ENCODE results near the gene PIH1D1. TPM values are rescaled to one million over a fixed set of nuclear protein-coding genes. Genes with fewer than 3 reads are reported as not detected.

Gene PIH1D1
- total RNA-seq, 1 experiment from 2014 or later: 166 TPM

- peaks cover 0 to 3% of the 10 kb centered on the region in 2 experiments; a peak in 2 of 5 replicates for H3K9me3 Mint-ChIP-seq
- peaks cover 0 to 2% (median 0%) of the 10 kb centered on the region in 3 experiments; a peak in 1 of 7 replicates for H3K36me3 Mint-ChIP-seq (ENCODE audit: insufficient read depth in 1 of 3, low read depth in 3 of 3)
- peaks cover 63% of the 10 kb centered on the region for H3K27me3 Mint-ChIP-seq (ENCODE audit: low read depth)
- no peak overlapping the region for H3K27ac Mint-ChIP-seq
- Histone ChIP-seq H3K9me3 (ENCODE audit: control insufficient read depth, low read depth, low read length) (no peaks in the 10 kb centered on the region), H3K4ac (ENCODE audit: low read depth, low read length) (no peak overlapping the region), H4K8ac (replicated peaks; ENCODE audit: insufficient read length, low read depth, low read length) (no peak overlapping the region), H3K27me3 (ENCODE audit: insufficient read depth, low read length) (peaks cover 34% of the 10 kb centered on the region; the same call in 1 of the 2 replicates), H2BK15ac (ENCODE audit: low read depth, low read length) (no peak overlapping the region), H3K4me2 (ENCODE audit: insufficient read depth, insufficient read length, low read length) (peak overlapping the region; percentile 83), H4K20me1 (ENCODE audit: control insufficient read depth, insufficient read depth, insufficient read length) (no peaks in the 10 kb centered on the region), H4K5ac (ENCODE audit: insufficient read length, low read depth, low read length) (no peak overlapping the region), H3K14ac (ENCODE audit: insufficient read depth, low read length) (no peak overlapping the region), H3K23me2 (ENCODE audit: insufficient read length, low read depth, low read length, poor library complexity, severe bottlenecking) (peaks cover 21% of the 10 kb centered on the region), H3K9ac (ENCODE audit: extremely low read depth, insufficient read length, low read length) (no peak overlapping the region), H2AK5ac (ENCODE audit: insufficient read length, low read length) (no peak overlapping the region), H2BK120ac (ENCODE audit: low read depth, low read length, poor library complexity, severe bottlenecking) (no peak overlapping the region), H3K27ac (ENCODE audit: insufficient read length, low read depth, low read length) (no peak overlapping the region), H2AFZ (ENCODE audit: low read length) (no peak overlapping the region), H3K56ac (ENCODE audit: insufficient read length, low read depth, low read length) (no peak overlapping the region), H3K79me2 (ENCODE audit: insufficient read depth, low read length) (no peaks in the 10 kb centered on the region), H3K18ac (ENCODE audit: insufficient read length, low read depth, low read length) (no peak overlapping the region), H3K4me1 (ENCODE audit: insufficient read depth, low read length) (no peaks in the 10 kb centered on the region), H4K91ac (ENCODE audit: insufficient read length, low read depth, low read length) (no peak overlapping the region), H3T11ph (ENCODE audit: low read length) (no peak overlapping the region), H2BK12ac (ENCODE audit: insufficient read length, low read depth, low read length) (no peak overlapping the region), H2BK5ac (ENCODE audit: insufficient read length, low read length) (no peak overlapping the region), H3K79me1 (ENCODE audit: insufficient read depth, low read depth, low read length, poor library complexity, severe bottlenecking) (no peaks in the 10 kb centered on the region), H3K23ac (ENCODE audit: insufficient read length, low read depth, low read length) (no peak overlapping the region), H2BK20ac (ENCODE audit: low read depth, low read length, poor library complexity, severe bottlenecking) (no peak overlapping the region)
- TF ChIP-seq, protein P1, sequence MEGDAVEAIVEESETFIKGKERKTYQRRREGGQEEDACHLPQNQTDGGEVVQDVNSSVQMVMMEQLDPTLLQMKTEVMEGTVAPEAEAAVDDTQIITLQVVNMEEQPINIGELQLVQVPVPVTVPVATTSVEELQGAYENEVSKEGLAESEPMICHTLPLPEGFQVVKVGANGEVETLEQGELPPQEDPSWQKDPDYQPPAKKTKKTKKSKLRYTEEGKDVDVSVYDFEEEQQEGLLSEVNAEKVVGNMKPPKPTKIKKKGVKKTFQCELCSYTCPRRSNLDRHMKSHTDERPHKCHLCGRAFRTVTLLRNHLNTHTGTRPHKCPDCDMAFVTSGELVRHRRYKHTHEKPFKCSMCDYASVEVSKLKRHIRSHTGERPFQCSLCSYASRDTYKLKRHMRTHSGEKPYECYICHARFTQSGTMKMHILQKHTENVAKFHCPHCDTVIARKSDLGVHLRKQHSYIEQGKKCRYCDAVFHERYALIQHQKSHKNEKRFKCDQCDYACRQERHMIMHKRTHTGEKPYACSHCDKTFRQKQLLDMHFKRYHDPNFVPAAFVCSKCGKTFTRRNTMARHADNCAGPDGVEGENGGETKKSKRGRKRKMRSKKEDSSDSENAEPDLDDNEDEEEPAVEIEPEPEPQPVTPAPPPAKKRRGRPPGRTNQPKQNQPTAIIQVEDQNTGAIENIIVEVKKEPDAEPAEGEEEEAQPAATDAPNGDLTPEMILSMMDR (conservative IDR thresholded peaks at IDR 0.05): no peak
- no peak for DNase-seq
- H3K4me3 Mint-ChIP-seq: peak overlapping the region; percentile 52 to 84
- WGBS (ENCODE audit: extremely low coverage, insufficient read length, low lambda C conversion rate): no CpG with 5 or more reads among the region's 19 CpGs
- H3K4me1 Mint-ChIP-seq: peaks cover 25 to 47% of the 10 kb centered on the region in 2 experiments
Observed at GRCh38 chr19:49440439-49441209, 11.0 kb downstream of the PIH1D1 start.

Measured in H9 (cell line).